Caki2 (cell line): ENCODE data around the gene CUEDC1. TPM values are rescaled to one million over a fixed set of nuclear protein-coding genes. Genes with fewer than 3 reads are reported as not detected.
A peak's percentile ranks its signal among the peaks of the same experiment; 100 is the strongest.
"Not testable (repeated sequence)": the region's sequence is repeated elsewhere in the genome, so short reads cannot be mapped to it uniquely, and the experiment has no call there.

Experiments
- DNase-seq: peaks from one replicate; pipeline ENCODE4 v3.0.0-alpha.2; 2015; ENCODE audit warnings: low read depth
- in situ Hi-C: cut with HindIII; loops from 2 replicates; pipeline ENCODE4 v1.10.0; 2016; ENCODE audit warnings: low sequenced_read_pairs, low pct_unique_long_range_greater_than_20kb, mixed read lengths
- total RNA-seq: library from RNA; depleted of rRNA; stranded (reverse); fragments of >200 nt; shearing (Covaris generic); gene quantifications from 2 replicates; pipeline ENCODE4 v1.2.3, GENCODE V29; 2014; ENCODE audit warnings: low replicate concordance

Gene CUEDC1
- total RNA-seq, 1 experiment from 2014 or later: 24.8 TPM

DNA sequence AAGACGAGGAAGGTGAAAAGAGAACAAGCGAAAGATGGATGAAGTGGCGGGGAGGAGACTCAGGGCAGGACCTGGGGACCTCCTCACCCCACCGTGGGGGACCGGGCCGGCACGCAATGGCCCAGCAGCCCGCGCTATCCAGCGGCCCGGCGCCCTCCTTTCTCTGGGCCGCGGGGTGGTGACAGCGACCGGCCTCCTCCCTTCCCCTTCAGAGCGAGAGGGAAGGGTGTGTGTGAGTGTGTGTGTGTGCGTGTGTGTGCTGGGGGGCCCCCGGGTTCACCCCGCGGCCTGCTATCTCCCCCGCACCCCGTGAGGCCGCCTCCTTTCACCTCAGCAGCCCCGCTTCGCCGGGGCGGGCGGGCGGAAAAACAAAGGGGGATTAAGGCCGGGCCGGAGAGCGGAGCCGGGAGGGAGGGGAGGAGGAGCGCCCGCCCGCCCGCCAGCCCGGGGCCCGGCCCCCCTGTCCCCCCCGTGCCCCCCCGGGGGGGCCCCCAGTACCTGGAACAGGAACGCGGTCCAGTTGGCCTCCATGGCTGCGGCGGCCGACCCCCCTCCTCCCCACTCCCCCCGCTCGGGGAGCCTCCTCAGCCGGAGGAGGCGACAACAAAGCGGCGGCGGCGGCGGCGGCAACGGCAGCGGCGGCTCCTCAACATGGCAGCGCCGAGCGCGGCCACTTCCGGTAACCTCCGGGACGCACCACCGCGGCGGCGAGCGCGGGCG, 32.5 kb upstream of the CUEDC1 start, which contains the start of gene VEZF1:
TSS of gene VEZF1 (minus strand) at position 674 of the 720 bp plus-strand sequence. CDS start at position 531, 143 bp downstream.
- in situ Hi-C loops: no loop called here
- peak; percentile 64 for DNase-seq

DNA sequence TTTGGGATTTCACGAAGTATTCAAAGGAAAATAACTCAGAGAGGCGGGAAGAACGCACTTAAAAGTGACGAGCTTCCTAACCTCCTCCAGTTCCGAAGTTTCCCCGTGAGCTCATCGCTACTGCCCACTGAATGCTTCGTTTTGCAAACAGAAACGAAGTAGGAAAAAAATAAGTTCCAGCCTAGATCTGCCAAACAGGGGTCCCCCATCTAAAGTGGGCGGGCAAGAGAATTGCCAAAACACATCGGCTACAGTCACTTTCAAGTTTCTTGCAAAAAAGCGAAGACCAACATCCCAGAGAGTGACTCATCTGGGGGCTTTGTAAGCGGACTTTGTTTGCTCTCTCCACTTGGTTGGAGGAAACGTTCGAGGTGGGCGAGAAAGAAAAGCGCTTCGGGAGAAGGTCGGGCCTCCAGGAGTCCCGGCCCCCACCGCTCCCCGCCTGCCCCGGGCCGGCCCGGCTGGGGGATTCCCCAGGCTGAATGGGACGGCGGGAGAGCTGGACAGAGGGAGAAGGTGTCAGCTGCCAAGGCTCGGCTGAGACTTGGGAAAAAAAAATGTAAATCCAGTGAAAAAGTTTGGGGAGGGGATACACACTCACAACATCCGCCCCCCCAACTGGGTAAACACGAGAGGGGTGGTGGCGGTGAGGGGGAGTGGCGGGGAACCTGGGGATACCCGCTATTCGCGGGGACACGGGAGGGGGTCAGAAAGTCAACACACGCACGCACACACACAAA, 31.8 kb upstream of the CUEDC1 start:
- in situ Hi-C loops: no loop called here
- DNase-seq: peak; percentile 66

DNA sequence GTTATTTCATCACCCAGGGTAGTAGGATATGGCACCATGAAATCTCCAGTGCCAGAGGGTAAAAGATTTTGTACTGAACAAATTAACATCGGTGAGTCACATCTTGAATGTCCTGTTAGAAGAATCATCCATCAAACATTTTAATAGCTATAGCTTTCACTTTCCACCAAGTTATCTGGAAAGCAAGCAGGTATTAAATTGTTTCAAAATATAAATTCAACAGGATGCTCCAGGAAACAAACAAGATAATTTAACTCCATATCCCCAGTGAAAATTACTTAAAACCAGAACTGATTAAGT, 30.4 kb upstream of the CUEDC1 start:
- in situ Hi-C loops: no loop called here
- peak; percentile 23 for DNase-seq

DNA sequence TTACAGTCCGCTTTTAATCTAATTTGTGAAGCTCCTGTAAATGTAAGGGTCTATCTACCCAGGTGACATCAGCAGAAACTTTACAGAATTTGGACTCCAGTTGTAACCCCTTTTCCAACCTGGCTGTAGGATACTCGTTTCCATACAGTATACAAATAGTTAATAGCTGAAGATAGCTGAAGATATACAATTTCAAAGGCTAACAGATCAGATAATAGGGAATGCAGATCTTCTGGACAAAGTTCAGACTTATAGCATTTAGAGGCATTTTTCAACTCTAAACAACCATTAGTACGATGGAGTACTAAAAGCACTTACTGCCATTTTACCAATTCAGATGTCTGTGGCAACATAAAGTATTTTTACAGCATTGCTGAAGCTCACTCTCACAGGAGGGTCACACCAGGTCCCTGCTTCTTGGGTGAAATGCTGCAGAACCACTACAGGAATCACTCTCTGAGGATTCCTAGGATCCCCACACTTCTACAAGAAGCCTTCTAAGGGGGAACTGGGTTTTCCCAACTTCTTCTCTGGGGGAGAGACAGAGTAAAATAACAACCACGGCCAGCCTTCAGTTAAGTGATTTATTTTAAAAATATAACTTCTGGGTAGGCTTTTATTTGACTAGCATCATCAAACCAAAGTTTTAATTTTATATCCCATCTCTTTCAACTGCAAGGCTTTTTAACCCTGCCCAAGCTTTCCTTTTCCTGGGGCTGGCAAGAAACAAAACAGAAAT, 29.9 kb upstream of the CUEDC1 start:
- in situ Hi-C loops: no loop called here

DNA sequence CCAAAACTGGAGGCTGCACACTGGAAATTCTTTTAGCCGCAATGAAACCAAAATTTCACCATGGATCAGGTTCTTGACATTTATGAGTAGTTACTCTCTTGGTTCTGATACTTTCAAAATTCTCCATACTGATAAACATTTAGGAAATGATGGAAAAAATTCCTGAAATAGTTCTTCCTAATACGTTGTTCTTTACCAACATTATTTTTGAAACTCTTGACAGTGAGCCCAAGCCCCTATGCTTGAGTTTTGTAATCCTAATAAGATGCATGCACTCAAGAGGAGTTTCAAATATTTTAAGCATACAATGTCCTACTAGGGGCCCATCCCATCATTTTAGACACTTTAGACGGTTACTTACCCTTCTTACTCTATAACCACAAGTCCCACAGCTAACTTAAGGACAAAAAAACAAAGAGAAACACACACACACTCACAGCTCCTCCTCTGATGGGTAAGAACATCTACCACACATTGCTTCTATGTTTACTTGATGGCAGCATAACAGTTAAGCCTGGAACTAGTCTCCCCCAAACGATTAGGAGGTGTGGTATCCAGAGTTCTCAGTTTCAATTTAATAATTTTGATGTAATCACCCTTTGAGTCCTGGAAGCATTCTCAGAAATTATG, 29.2 kb upstream of the CUEDC1 start:
- no peak for DNase-seq
- in situ Hi-C loops: no loop called here

More for the DNA sequence above, 29.9 kb upstream of the CUEDC1 start:
- no peak for DNase-seq

DNA sequence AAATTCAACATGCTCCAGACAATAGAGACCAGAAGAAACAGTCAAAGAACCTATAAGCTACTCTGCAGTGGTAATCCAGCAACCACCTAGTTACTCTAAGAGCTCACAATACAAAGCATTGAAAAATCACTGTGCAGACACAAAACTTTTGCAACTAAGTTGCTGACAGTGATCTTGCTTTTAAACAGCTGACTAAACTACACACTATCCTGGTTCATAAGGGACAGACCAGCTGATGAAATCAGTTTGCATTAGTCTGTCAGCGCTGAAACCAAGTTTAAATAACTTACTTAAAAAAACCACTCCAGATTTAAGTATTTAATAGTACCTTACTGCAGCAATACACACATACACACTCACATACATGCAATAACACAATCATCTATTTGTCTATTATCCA, 28.2 kb upstream of the CUEDC1 start:
- DNase-seq: no peak
- in situ Hi-C loops: no loop called here

DNA sequence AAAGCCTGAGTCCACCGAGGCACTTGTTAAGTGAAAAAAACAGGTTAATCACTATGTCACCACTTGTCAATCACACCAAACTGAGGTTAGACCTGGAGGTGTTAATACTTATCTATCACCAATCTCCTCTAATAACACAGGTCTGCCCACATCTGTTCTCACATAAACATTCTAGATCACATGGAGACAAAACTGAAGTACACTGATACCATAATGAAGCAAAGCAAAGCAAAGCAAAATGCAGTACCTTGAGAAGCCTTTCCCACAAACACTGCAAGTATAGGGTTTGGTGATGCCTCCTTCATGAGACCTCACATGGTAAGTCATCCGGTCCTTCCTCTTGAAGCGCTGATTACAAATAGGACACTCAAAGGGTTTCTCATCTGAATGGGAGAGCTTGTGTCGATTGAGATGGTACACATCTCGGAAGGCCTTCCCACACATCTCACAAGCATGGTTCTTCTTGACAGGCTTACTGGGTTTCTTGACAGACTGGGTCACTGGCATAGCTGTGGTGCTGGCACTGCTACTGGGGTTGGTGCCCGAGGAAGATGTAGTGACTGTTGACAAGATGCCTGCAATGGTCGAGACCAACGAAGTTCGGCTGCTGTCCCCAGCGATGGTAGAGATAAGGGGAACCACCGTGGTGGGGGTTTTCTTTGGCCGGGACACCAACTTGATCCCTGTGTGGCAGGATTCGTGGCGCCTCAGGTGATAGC, 27.4 kb upstream of the CUEDC1 start:
- DNase-seq: no peak
- in situ Hi-C loops: no loop called here

DNA sequence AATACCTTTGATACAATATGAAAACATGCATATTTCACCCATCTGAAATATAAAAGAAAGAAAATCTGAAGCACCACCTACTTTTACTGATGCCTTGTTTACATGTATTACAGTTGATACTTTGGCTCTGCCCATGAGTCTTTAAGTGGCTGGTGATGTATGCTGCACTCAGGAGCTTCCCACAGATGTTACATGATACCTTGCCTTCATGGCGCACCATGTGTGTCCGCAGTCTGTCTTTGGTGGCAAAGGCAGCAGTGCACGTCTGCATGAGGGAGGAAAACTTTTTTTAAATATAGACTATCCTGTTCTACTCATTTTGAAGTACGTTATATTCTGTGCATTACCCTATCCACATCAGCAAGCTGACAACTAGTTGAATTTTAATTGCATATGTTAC, 25.3 kb upstream of the CUEDC1 start:
- no peak for DNase-seq
- in situ Hi-C loops: no loop called here

DNA sequence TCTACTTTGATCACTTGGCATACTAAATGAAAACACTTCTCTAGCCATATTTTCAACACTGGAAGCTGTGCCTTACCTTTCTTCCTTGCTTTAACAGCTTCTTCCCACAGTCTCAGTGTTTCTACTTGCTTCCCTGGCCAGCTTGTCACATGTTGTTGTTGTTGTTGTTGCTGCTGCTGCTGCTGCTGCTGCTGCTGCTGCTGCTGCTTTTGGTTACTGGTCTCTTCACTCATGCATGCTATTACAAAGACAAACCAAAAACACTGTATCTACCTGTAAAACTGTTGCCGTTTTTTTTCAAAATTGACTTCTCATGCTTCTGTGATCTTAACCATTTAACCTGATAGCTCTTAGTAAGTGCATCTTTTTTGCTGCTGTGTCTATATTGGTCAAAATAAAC, 23.9 kb upstream of the CUEDC1 start:
- in situ Hi-C loops: no loop called here

DNA sequence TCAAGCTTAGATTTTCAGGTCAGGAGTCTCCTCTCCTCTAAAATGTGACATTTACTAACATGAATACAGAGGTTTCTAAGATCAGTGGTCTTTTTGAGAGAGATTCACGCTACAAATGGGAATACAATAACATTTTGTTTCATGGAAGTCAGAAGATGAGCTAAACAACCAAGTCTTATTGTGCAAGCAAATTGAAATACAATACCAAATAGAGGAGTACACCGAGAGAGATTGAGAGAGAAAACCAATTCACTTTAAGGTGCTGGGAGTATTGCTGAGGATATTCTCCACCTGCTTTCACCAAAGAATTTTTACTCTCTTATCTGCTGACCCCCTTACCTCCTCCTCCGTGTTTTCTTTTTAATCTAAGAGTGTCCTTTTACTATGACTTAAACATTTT, 21.4 kb upstream of the CUEDC1 start:
- in situ Hi-C loops: no loop called here
- no peak for DNase-seq

More for the DNA sequence above, 23.9 kb upstream of the CUEDC1 start:
- no peak for DNase-seq

DNA sequence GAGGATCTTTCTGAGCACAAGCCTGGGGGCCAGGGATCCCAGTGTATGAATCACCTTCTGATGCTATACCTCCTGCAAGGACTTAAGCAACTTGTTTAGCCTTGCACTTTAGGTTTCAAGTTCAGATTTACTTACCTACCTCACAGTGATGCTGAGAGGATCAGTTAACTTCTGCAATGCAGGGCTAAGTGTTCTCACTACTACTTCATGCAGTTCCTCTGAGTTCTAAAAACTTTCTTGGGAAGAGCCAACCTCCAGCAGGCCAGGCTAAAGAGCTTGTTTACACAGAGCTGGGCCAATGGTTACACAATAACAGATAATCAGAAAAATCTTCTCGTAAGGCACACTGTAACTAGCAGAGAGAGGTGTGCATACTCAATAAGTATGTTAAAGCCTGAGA, 19.8 kb upstream of the CUEDC1 start:
- in situ Hi-C loops: no loop called here
- no peak for DNase-seq

DNA sequence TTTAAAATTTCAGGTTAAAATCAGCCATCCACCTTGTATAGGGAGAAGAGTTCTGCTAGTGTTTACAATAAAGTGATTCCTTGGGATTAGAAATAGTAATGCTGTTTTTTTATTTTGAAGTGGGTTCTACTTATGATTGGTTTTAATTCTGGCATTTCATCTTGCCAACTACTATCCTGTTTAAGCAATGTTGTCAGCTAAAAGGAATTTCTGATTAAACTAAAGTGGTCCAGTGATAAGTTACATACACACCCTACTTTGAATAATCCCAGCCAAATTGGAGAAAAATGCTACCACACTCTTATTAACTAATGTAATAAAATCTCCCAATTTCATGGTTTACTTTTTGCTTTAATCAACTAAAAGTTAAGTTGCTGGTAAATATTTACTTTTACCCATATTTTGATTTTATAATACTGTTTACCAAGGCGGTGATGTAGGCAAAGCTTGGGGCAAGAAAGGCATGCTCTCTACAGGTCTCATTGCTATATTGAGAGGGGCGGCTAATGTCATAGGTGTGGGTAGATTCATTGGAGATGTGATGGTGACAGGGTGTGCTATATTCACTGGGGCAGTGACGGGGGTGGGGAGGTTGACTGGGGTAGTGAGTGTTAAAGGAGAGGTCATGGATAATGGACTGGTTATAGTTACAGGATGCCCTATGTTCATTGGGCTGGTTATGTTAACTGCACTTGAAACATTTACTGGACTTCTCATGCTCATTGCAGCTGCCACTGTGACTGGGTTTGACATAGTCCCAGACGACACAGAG, 19.0 kb upstream of the CUEDC1 start:
- in situ Hi-C loops: not testable (repeated sequence)

DNA sequence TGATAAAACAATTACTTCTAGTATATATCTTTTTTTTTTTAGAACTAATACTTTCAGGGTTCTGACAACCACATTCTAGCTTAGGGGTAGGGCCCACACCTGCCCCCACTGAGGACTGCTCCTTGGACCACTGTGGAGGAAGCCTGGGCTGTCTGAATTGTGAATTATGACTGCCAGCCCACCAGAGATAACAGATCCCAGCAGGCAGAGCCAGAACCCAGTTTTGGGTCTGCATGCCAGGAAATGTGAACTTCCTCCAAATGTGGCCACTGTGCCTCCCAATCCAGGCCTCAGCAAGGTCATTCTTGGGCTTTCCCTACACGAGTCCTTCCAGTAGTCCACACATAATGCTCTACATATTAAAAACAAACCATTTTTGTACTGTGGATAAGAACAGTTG, 16.9 kb upstream of the CUEDC1 start:
- DNase-seq: no peak
- in situ Hi-C loops: no loop called here

More for the DNA sequence above, 19.0 kb upstream of the CUEDC1 start:
- DNase-seq: not testable (repeated sequence)

DNA sequence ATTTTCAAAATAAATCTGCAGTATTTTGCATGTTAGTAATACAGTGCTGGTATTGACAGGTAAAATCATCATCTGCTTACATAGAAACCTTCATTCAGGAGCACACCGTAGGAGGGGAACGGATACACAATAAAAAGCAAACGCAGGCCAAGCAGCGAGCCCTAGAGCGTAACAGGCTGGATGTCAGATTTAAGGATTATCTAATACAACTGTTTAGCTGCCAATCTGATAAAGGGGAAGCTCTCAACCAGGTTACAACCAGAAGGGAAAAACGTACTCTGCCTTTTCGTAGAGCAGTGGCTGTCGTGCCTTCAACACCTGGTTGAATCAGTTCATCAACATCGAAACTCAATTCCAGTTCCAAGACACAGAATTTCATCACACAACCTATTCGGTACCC, 16.4 kb upstream of the CUEDC1 start:
- in situ Hi-C loops: no loop called here
- DNase-seq: no peak

DNA sequence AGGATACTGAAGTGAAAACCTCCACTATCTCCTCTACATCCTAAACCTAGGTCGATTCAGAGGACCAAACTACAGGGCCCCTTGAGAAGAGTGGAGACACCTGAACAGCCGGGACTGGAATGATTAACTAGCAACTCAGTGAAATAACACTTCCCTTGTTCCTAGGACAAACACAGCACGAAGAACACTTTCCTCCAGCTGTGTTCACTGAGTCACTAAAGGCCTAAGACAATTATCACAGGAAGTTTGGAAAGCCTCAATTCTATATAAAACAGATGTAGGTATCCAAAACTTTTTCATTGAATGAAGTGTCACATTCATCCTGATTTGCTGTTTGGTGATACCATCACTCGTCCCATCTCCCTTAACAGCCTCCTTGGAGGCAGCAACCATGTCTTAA, 15.5 kb upstream of the CUEDC1 start:
- in situ Hi-C loops: no loop called here
- peak; percentile 39 for DNase-seq

DNA sequence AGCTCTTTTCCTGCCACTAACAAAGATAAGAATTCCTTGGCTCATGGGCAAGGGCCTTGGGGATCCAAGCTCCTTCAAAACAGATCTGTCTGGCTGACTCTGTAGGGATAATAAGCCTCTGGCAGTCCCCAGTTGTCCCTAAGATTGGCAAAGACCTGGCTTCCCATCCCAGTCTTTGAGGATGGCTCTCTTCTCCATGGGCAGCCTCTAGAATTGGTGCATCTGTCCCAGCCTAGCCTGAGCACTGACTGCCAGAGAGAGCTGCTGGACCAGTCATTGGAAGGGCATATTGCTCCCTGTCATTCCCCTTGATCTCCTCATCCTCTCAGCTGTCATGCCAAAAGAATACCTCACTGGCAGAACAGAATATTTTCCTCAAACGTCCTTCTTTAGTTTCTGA, 13.2 kb upstream of the CUEDC1 start:
- DNase-seq: no peak
- in situ Hi-C loops: no loop called here

DNA sequence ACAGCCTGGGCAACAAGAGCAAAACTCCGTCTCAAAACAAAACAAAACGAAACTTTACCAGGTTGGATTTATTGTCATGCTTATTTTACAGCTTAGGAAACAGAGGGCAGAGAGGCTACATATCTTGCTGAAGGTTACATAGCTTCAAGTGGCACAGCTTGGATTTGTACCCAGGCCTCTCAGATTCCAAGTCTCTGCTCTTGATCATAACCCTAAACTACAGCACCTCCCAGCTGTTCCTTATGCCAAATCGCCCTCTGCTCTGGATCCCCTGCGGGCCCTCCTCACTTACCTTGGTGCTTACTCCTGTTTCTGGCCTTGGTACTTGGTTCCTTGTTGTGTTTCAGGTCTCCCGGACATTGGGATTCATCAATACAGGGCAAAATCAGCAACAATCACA, 11.7 kb upstream of the CUEDC1 start:
- in situ Hi-C loops: no loop called here
- DNase-seq: no peak

DNA sequence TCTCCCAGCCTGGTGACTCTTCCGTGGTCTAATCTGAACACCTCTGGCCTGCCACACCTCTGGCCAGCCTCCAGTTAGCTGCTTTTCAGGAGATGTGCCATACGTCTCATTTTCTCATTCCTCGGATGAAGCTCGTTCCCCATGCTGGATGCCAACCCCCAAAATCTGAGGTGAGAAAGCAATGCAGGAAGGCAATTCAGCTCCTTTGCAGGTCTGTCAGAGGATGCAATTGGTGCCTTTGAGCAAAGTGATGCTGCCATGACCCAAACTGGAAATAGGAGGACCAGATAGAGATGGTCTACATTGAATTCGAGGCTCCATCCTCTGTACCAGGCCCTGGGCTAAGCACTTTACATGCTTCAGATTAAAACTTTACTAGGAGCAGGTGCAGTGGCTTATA, 11.0 kb upstream of the CUEDC1 start:
- no peak for DNase-seq
- in situ Hi-C loops: no loop called here
